Kidney capillary endothelial cell (primary cell): Measurements from ENCODE around the gene BIN1.
"Not testable (repeated sequence)": the region's sequence is repeated elsewhere in the genome, so short reads cannot be mapped to it uniquely, and the experiment has no call there.

Experiments used
- DNase-seq: peaks from one replicate; pipeline ENCODE4 v3.0.0-alpha.2; 2018; ENCODE audit warnings: low spot score

The BIN1 gene

DNA sequence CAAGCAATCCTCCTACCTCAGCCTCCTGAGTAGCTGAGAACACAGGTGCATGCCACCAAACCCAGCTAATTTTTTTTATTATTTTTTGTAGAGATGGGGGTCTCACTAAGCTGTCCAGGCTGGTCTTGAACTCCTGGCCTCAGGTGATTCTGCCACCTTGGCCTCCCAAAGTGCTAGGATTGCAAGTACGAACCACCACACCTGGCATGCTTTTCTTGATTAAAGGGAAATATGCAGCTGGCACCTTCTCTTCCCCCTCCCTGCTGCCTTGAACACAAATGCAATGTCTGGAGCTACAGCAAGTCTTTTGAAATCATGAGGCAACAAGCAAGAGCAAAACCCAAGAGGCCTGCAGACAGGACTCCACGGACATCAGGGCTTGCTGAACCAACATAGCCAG is 26.8 kb upstream of the BIN1 start:
- no peak for DNase-seq

DNA sequence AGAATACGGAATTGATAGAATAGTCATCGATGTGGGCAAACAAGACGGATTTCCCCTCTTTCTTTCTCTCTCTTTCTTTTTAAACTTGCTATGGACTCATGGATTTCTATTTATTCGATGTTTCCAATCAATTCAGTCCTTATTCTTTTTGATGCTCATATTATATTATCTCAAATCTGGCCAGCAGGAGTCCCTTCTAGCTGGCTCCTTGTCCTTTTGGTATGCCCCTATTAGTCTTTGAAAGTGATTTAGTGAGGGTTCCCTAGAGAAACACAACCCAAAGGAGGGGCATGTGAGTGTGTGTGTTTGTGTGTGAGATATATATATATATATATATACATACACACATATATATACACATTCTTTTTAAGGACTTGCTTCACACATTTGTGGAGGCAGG is 23.5 kb upstream of the BIN1 start:
- DNase-seq = no peak

DNA sequence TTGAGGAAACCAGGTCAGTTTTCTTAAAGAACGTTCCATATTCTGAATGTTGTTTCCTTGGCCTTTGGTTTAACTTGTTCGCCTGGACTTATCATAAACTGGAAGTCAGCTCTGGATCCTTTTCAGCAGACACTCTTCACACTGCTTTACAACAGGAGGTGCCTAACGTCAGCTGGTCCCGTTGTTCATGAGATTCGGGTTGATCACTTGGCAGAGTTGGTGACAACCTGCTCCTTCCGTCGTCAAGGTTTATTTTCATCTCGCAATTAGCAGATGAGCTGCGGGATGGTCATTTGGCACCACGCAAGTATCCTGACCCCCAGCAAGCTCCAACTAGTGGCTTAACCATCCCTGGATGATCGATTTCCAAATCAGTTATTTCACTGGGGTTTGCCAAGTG is 23.0 kb upstream of the BIN1 start:
- no peak for DNase-seq

DNA sequence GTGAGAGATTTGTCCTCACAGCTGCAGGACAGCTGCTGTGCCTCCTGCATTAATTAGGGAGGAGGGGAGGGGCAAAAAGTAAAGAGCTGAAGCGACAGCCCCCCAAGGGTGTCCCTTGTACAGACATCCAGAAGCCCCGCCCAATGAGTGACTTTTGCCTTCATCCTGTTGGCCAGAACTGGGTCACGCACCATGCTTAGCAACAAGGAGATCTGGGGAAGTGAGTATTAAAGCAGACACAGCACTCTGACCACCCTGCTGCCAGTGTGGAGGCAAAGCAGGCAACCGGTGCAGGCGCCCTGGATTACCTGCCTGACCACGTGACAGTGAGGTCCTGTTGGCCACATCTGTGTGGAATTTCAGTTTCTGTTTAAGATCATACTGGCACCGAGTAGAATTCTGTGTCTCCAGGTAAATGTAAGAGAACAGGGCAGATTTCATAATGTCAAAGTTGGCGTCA is 21.5 kb upstream of the BIN1 start:
- DNase-seq = no peak

DNA sequence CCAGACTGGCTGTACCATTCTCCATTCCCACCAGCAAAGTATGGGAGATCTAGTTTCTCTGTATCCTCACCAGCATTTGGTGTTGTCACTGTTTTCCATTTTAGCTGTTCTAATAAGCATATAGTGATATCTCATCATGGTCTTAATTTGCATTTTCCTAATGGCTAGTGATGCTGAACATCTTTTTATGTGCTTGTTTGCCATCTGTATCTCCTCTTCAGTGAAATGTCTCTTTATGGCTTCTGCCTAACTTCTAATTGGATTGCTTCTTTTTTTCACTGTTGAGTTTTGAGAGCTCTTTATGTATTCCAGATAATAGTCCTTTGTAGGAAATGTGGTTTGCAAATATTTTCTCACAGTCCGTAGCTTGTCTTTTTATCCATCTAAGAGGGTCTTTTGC is 18.9 kb upstream of the BIN1 start:
- DNase-seq = no peak

DNA sequence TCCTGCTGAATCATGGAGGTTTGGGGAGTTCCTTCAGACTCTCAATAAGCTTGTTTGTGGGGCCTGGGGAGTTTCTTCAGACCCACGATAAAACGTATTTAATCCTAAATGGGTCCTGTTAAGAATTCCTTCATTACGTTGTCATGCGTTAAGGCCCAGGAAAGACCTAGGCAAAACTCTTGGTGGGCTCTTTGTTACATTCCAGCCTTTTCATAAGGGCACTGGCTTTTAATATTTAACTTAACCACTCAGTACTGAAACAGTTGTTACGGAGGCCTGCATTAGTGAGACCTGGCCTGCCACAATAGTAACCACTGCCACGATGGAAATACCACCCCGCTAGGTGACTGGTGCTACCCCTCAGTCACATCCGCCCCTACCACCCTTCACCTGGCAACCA is 17.5 kb upstream of the BIN1 start:
- no peak for DNase-seq

DNA sequence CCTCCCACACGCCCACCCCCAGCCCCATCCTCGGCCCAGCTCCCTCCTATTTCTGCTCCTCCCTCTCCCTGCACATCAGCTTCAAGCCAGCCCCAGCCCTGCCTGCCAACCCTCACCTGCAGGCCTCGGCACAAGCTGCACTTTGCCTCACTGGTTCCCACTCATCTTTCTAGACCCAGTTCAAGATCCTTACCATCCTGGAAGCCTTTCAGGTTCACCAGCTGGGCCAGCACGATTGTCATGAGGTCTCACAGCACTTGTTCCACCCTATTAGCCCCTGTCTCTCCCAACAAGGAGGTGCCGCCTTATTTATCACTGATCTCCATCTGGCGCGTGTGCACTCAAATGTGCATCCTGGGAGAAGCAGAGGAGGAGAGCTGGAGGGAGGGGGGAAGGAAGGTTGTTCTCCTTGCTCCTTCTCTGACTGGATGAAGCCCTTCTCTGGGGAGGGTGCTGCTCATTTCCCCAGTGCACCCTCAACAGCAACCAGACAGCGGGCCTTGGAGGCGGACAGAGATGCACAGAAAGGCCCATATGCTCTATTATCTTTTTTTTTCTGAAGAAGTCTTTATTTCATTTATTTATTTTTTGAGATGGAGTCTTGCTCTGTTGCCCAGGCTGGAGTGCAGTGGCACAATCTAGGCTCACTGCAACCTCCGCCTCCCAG is 15.5 kb upstream of the BIN1 start:
- DNase-seq = no peak

DNA sequence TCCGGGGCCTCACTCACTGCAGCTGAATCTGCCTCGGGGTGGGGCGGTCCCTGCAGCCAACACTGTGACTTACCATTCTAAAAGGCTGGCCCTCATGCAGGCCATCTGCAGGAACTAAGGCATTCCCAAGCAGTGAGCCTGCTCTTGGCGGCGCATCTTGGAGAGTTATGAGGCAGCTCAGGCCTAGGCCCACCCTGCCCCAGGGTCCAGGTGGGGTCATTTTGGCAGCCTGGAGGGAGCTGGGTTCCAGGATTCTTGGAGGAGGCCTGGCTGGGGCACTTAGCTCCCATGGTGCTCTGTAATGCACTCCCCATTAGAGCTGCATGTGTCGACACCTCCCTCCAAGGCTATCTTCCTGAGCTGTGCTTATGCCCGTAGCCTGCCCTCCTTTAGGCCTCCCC is 14.8 kb upstream of the BIN1 start:
- no peak for DNase-seq

DNA sequence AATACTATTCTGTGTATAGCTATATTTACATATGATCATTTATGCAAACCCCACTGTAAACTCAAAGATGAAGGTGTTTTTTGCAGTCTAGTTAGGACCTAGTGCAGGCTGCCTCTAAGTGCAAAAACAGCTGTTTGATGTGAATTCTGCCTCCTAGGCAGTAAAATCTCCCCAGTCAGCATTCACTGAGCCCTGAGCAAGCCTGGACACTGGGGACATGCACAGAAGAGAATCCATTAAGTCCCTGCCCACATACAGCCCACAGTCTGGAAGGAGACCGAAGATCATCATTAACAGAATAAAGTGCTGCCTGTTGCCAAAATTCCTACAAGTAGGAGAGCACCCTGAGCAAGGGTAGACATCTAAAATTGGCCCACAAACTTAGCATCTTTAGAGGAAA is 14.4 kb upstream of the BIN1 start:
- no peak for DNase-seq

DNA sequence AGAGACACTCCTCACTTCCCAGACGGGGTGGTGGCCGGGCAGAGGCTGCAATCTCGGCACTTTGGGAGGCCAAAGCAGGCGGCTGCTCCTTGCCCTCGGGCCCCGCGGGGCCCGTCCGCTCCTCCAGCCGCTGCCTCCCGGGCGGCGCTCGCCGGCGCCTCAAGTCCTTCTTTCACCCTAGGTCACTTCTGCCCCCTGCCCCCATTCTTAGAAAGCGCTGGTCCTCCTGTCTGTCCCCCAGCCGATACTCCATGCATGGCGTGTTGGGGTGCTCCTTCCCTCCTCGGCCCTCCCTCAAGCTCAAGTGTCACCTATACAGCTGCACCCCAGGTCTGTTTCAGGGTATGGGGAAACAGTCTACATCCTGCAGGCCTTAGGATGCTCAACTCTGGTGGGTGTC is 13.5 kb upstream of the BIN1 start:
- DNase-seq = not testable (repeated sequence)

DNA sequence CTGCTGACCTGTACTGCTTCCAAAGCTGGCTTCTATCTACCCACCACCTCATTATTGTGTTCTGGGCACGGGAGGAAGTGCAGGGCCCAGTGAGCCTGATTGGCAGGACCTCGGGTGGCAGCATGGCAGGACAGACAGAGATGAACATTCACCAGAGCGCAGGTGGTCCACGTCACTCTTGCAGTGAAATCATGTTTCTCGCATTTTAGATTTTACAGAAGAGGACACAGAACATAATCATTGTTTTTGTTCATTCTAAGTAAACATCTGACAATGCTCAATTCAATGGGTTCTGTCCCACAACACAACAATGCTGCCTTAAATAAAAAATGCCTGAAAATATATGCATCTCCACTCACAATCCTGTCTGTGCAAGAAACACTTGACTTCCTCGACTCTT is 11.5 kb upstream of the BIN1 start:
- no peak for DNase-seq

DNA sequence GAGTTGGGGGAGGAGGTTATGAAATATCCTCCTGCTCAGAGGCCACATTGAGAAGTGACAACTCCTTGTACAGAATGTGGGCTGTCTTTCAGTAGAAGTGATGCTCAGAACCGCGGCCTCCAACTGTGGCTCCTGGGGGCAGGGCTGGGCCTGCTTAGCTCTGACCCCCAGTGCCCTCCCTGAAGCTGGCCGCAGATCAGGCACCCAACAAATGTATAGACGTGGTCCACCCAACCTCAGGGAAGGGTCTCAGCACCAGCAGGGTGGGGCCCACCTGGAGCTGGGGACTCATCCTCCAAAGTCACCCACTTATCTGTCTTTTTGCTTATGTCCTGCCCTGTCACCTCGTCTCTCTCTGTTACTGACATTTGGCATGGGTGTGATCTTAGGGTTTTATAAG is 11.1 kb upstream of the BIN1 start:
- no peak for DNase-seq

DNA sequence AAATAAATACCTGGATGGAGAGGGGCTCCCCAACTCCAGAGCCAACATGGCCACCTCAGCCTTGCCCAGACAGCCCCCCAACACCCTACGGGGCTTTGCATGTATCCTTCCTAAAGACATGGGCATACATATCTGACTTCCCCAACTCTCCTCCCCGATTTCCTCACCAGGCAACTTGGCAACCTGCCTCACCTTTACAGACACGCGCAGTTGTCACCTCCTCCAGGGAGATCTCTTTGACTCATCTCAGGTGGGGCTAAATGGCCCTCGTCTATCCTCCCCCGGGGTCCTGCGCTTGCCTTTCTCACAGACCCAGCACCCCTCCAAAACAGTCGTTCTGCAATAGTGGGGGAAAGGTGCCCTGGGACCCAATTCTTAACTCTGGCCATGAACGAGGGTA is 10.6 kb upstream of the BIN1 start:
- DNase-seq = no peak

DNA sequence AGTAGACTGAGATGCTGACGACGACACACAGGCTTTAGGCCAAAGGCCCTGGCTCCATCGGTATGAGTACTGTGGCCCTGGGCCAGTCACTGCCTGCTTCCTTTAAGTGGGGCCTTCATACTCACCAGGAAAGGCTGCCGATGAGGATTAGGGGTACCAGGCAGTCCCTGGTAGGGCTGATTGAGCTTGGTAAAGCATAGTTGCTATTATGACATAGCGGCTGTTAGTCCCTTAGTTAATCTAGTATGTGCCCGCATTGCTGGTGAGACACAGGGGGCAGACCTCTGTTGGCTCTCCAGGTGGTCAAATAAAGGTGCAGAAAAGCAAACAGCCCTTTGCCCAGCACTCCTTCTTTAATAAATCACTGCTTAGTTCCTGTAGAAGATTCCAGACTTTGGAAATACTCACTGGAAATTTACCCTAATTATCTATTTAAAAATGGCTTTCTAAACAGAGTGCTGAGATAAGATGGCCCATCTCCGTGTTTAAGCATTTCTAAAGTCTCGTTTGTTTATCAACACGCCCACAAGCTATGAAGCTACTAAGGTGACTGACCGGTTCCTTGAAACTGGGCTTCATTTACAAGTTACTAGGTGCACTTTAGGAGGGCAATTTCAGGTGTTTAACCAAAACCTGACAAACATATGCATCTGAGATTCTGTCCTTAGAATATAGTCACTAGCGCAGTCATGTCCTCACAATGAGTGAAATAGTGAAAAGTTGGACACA is 8.7 kb upstream of the BIN1 start:
- DNase-seq = no peak

DNA sequence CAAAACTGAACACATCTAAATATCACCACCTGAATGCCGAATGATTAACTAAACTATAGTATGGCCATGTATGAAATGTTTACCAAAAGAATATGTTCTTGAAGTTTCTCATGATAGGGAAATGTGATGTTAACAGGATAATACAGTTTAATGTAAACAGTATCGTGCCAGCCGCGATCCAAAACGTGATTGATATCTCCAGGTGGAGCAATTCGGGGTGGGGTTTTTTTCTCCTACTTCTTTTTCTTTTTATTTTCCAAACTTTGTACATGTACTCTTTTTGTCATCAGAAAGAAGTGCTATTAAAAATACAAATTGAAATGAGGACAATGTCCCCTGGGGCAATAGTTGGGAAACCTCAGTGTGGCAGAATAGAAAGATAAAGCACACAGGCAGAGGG is 4.0 kb upstream of the BIN1 start:
- DNase-seq = no peak

DNA sequence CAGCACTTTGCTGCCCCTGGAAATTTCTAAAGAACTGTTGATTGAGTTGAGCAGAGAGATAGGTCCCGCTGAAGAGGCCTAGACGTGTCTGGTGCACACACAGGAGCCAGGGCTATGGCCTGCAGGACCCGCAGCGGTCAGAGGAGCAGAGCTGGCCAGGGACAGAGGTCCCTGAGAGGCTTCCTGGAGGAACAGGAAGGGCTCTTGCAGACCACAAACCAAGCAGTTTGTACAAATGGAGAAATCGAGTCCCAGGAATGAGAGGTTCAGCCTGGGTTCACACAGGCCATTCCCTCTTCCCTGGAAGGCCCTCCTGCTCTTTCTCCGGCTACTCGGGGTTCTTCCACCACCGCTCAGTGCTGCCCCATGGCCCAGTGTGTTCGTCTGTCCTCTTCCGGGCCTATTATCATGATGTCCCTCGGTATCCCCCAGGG is 1.2 kb upstream of the BIN1 start:
- no peak for DNase-seq

DNA sequence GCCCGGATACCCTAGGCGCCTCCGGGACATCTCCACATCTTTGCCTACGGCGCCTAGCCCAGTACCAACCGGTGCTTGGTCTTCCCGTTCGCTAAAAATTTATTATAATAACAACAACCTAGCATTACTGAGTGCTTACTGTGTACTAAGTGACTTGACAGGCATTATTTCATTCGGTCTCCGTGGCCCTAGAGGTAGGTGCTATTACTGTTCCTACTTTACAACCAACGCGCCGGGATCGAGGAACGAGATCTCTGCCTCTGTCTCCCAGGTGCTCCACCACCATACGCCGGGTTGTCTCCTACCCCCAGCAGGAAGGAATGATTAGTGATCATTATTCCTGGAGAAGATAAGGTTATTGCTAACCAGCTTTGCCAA is 657 bp upstream of the BIN1 start:
- no peak for DNase-seq

DNA sequence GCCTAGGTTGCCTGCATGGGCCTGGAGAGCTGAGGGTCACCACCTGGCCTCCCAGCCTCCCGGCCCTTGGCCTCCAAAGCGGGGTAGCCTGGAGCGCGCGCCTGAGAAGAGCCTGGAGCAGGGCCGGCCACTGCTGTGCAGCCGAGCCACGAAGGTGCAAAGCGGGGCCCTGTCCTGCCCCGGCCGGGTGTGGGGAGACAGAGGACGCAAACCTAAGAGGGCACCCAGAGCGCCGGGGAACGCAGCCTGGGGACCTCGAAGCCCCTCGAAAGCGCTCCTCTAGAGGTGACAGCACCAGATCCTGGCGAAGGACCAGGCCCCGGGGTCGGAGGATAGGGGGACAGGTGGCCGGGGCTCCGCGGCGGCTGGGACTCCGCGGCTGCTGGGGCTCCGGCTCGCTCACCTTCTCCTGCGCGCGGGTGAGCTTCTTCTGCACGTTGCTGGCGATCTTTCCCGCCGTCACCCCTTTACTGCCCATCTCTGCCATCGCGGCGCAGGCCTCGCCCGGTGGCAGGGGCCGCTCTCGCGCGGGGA is 430 bp downstream of the BIN1 start:
- no peak for DNase-seq

DNA sequence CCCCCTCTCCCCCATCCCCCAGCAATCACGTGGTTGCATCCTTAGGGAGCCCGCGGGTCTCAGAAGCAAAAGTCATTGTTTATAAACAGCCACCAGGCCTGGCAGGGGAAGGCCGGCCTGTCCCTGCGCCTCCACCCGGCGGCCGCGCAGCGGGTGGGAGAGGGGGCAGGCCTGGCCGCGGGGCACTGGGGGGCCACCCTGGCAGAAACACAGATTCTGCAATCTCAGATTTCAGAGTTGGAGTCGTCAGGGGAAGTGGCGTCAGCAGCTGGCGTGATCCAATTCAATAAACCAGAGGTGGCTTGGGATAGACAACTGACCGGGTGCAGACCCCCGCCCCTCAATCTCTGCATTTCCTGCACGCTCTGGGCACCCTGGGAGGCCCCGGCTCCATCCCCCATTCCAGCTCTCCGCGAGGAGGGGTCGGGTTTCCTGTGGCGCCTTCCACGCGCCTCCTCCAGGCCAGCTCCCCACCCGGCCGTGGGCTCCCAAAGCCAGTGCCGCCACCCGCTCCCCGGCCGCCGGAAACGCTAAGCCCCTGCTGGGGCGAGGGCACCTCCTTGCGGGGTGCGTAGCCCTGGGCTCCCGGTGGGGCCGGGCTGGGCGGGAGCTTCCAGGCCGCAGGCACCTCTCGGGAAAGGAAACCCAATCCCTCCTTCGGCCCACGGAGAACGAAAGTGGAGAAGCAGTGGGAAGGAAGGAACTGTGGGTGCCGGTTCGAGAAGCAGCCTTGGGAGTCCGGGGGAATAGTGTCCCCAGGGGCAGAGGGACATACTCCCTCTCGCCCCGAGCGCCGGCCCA is 1.1 kb downstream of the BIN1 start:
- DNase-seq = no peak

DNA sequence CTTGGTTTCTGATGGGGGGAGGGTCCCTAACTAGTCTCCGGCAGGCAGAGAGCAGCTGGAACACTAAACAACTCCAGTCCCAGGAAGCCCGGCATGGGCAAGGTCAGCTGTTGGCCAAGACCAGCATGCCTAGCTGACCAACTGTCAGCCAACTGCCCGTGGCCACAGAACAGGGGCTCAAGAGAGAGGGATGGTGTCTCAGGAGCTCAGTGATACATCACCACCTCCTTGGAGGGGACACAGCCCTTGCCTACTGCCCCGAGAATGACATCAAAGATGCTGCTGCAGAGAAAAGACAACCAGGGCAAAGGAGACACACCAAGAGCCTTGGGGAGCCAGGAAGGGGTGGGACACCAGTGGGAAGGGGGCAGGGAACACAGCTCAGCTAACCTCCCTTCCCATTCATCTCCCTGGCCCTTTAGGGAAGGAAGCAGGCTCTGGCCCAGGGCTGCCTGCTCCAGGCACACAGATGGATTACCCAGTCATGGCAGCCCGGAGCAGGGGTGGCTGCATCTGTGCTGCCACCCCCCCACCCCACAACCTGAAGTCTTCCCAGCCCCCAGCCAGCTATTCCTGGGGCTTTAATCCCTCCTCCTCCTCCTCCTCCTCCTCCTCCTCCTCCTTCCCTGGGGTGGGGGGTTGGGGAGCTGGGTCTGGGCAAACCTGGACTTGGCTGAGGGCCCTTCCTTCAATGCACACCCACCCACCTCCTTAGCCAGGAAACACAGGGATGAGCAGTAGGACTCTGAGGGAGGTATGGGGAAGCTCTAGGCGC is 1.9 kb downstream of the BIN1 start:
- DNase-seq = no peak

DNA sequence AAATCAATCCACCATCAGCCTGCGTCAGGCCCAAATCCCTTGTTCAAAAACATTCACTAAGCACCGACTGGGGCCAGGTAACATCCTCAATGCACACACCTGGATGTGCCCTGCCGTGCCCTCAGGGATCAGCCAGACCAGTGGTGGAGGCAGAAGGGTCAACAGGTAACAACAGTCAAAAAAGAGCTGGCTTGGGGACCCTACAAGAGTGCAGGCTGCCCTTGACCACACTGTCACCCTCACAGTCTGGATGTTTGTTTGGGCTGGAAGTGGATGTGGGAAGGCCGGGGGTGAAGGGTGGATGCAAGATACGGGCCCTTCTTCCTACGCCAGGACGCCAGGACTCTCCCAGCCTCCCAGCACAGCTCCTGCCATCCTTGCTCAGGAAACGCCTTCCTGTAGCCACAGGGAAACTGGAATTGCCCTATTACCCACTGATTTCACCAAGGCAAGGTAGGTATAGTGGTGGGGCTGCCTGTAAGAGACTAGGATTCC is 2.7 kb downstream of the BIN1 start:
- DNase-seq = no peak
